ENCODE data around the gene CATSPERE.

GRCh38 chr1:244473059-244473605 is 12.1 kb downstream of the CATSPERE start:
- TF ChIP-seq, protein P1, sequence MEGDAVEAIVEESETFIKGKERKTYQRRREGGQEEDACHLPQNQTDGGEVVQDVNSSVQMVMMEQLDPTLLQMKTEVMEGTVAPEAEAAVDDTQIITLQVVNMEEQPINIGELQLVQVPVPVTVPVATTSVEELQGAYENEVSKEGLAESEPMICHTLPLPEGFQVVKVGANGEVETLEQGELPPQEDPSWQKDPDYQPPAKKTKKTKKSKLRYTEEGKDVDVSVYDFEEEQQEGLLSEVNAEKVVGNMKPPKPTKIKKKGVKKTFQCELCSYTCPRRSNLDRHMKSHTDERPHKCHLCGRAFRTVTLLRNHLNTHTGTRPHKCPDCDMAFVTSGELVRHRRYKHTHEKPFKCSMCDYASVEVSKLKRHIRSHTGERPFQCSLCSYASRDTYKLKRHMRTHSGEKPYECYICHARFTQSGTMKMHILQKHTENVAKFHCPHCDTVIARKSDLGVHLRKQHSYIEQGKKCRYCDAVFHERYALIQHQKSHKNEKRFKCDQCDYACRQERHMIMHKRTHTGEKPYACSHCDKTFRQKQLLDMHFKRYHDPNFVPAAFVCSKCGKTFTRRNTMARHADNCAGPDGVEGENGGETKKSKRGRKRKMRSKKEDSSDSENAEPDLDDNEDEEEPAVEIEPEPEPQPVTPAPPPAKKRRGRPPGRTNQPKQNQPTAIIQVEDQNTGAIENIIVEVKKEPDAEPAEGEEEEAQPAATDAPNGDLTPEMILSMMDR (IDR thresholded peaks at IDR 0.05) = no peak
- no peak for TF ChIP-seq POLR2A (IDR thresholded peaks at IDR 0.05)
